Stimulated activated CD8-positive, alpha-beta memory T cell treated with anti-CD3 and anti-CD28 coated beads, Interleukin-7, amount 100 ng/mL, for 1 hour (primary cell): ENCODE measurements around the gene FRMD8.
"Not testable (repeated sequence)": the region's sequence is repeated elsewhere in the genome, so short reads cannot be mapped to it uniquely, and the experiment has no call there.

Experiments used
- DNase-seq, 2 donors: peaks; one replicate each; pipeline ENCODE4 v3.0.0-alpha.2; 2020; ENCODE audit warnings: low read depth in 2 of 2

FRMD8 gene

GRCh38 chr11:65413077-65413664 is 26.7 kb downstream of the FRMD8 start:
- DNase-seq: not testable (repeated sequence)

- DNase-seq: no peak
Measured at GRCh38 chr11:65414776-65415498, 28.5 kb downstream of the FRMD8 start.

GRCh38 chr11:65415499-65416340 is 29.3 kb downstream of the FRMD8 start:
- no peak for DNase-seq

GRCh38 chr11:65416341-65416824 is 29.9 kb downstream of the FRMD8 start:
- DNase-seq: peak; percentile 86 to 91

- DNase-seq: no peak
Measured at GRCh38 chr11:65416841-65417701, 30.6 kb downstream of the FRMD8 start.

- DNase-seq: no peak
Measured at GRCh38 chr11:65417702-65418430, 31.4 kb downstream of the FRMD8 start.

GRCh38 chr11:65418431-65418680 is 31.9 kb downstream of the FRMD8 start:
- no peak for DNase-seq

- DNase-seq: peak; percentile 62 to 66
Measured at GRCh38 chr11:65418681-65419459, 32.4 kb downstream of the FRMD8 start.

- no peak for DNase-seq
Measured at GRCh38 chr11:65419460-65419771, 33.0 kb downstream of the FRMD8 start.

- DNase-seq: no peak
Measured at GRCh38 chr11:65419772-65420481, 33.5 kb downstream of the FRMD8 start.

GRCh38 chr11:65420506-65420905 is 34.1 kb downstream of the FRMD8 start:
- DNase-seq: no peak

- peak; percentile 71 to 72 for DNase-seq
Measured at GRCh38 chr11:65420979-65421793, 34.7 kb downstream of the FRMD8 start.

- DNase-seq: peak; percentile 89
Measured at GRCh38 chr11:65421794-65422632, 35.6 kb downstream of the FRMD8 start.

GRCh38 chr11:65422633-65423515 is 36.4 kb downstream of the FRMD8 start, which contains the start of gene NEAT1:
Gene NEAT1 (plus strand): TSS chr11:65422798.
- DNase-seq: peak; percentile 86 to 90

GRCh38 chr11:65423516-65424204 is 37.2 kb downstream of the FRMD8 start:
- DNase-seq: no peak
